ENCODE results near the gene RAD9A.

RAD9A gene

GRCh38 chr11:67391304-67392182 is at the start of gene RAD9A:
TSS of gene RAD9A (plus strand) at chr11:67391986. CDS start at chr11:67392045, 59 bp downstream.
- peak; percentile 90 for DNase-seq (ENCODE audit: low spot score)

- DNase-seq (ENCODE audit: low spot score), result peak; percentile 24
These were observed 47.5 kb upstream of the RAD9A start for GRCh38 chr11:67344264-67344663.

GRCh38 chr11:67345247-67345919 is 46.4 kb upstream of the RAD9A start:
- no peak for DNase-seq (ENCODE audit: low spot score)

GRCh38 chr11:67345920-67346819 is 45.6 kb upstream of the RAD9A start:
- peak; percentile 62 for DNase-seq (ENCODE audit: low spot score)

- DNase-seq (ENCODE audit: low spot score), result no peak
These were observed 43.6 kb upstream of the RAD9A start for GRCh38 chr11:67347964-67348749.

- no peak for DNase-seq (ENCODE audit: low spot score)
These were observed 42.8 kb upstream of the RAD9A start for GRCh38 chr11:67349036-67349435.

- DNase-seq (ENCODE audit: low spot score), result no peak
These were observed 42.3 kb upstream of the RAD9A start for GRCh38 chr11:67349457-67349856.

- no peak for DNase-seq (ENCODE audit: low spot score)
These were observed 41.8 kb upstream of the RAD9A start for GRCh38 chr11:67349928-67350465.

GRCh38 chr11:67351275-67352005 is 40.3 kb upstream of the RAD9A start:
- DNase-seq (ENCODE audit: low spot score), result peak; percentile 73

- DNase-seq (ENCODE audit: low spot score), result no peak
These were observed 39.1 kb upstream of the RAD9A start for GRCh38 chr11:67352546-67353316.

- peak; percentile 95 for DNase-seq (ENCODE audit: low spot score)
These were observed 38.3 kb upstream of the RAD9A start, which contains the start of gene POLD4 for GRCh38 chr11:67353317-67354074. TSS of gene POLD4 (minus strand) at chr11:67353546. CDS start at chr11:67353399, 147 bp downstream.

GRCh38 chr11:67354075-67355022 is 37.4 kb upstream of the RAD9A start:
- DNase-seq (ENCODE audit: low spot score), result peak; percentile 17

- DNase-seq (ENCODE audit: low spot score), result no peak
These were observed 36.6 kb upstream of the RAD9A start for GRCh38 chr11:67355023-67355793.

- DNase-seq (ENCODE audit: low spot score), result no peak
These were observed 35.9 kb upstream of the RAD9A start for GRCh38 chr11:67355794-67356386.

GRCh38 chr11:67356387-67356863 is 35.4 kb upstream of the RAD9A start:
- DNase-seq (ENCODE audit: low spot score), result no peak

GRCh38 chr11:67356864-67357561 is 34.8 kb upstream of the RAD9A start:
- DNase-seq (ENCODE audit: low spot score), result peak; percentile 79
